ENCODE measurements around the gene UBQLN3. TPM values are rescaled to one million over a fixed set of nuclear protein-coding genes. Genes with fewer than 3 reads are reported as not detected.

The UBQLN3 gene
- total RNA-seq, 1 experiment from 2014 or later, result not detected

GRCh38 chr11:5547982-5548381 is 38.2 kb upstream of the UBQLN3 start:
- intact Hi-C loops (cut with micrococcal nuclease; ENCODE audit: unreplicated experiment) (no loop called here), in situ Hi-C loops (cut with HindIII; ENCODE audit: low pct_unique_long_range_greater_than_20kb, low sequenced_read_pairs) (no loop called here)
- BruUV-seq (replicated peaks), result no TSS peak
- Histone ChIP-seq H3K36me3 (ENCODE audit: control insufficient read depth, insufficient read depth, low read length) (no peaks in the 10 kb centered on the region), H3K4me3 (ENCODE audit: low read depth in 2 of 2, low read length in 2 of 2) (no peak overlapping the region), H3K4me1 (ENCODE audit: control insufficient read depth, insufficient read depth, low read length) (no peaks in the 10 kb centered on the region), H3K9me3 (ENCODE audit: control insufficient read depth, insufficient read depth, low read depth, low read length) (no peaks in the 10 kb centered on the region), H3K27me3 (ENCODE audit: control insufficient read depth, insufficient read depth, low read length) (peaks cover 2% of the 10 kb centered on the region; the same call in 1 of the 2 replicates), H3K27ac (ENCODE audit: low read length) (no peak overlapping the region)
- CTCF ChIA-PET, result no interaction called here
- DNase-seq (ENCODE audit: low read depth, low spot score) (no peak), ATAC-seq (no peak)
- TF ChIP-seq SIN3A (IDR thresholded peaks at IDR 0.05; ENCODE audit: borderline replicate concordance, insufficient read depth, low read depth, low read length), result no peak
- POLR2A ChIA-PET, result no interaction called here

GRCh38 chr11:5546457-5546856 is 36.7 kb upstream of the UBQLN3 start:
- intact Hi-C loops (cut with micrococcal nuclease; ENCODE audit: unreplicated experiment), result no loop called here
- CTCF ChIA-PET, result no interaction called here
- ATAC-seq, result no peak

More at GRCh38 chr11:5546457-5546856, 36.7 kb upstream of the UBQLN3 start:
- H3K27me3 ChIP-seq (ENCODE audit: control insufficient read depth, insufficient read depth, low read length), result peaks cover 2% of the 10 kb centered on the region; the same call in 1 of the 2 replicates
- POLR2A ChIA-PET, result no interaction called here
- no peaks in the 10 kb centered on the region for H3K4me1 ChIP-seq (ENCODE audit: control insufficient read depth, insufficient read depth, low read length)
- in situ Hi-C loops (cut with HindIII; ENCODE audit: low pct_unique_long_range_greater_than_20kb, low sequenced_read_pairs), result no loop called here
- no peak overlapping the region for H3K4me3 ChIP-seq (ENCODE audit: low read depth in 2 of 2, low read length in 2 of 2)
- no peak overlapping the region for H3K27ac ChIP-seq (ENCODE audit: low read length)
- BruUV-seq (replicated peaks), result no TSS peak
- no peaks in the 10 kb centered on the region for H3K9me3 ChIP-seq (ENCODE audit: control insufficient read depth, insufficient read depth, low read depth, low read length)
- no peak for TF ChIP-seq POLR2AphosphoS5 (IDR thresholded peaks at IDR 0.05; ENCODE audit: low read depth, low read length)
- TF ChIP-seq TCF7L2 (IDR thresholded peaks at IDR 0.05; ENCODE audit: low read depth, low read length), result no peak
- TF ChIP-seq CTCF (IDR thresholded peaks at IDR 0.05), result no peak
- TF ChIP-seq SIN3A (IDR thresholded peaks at IDR 0.05; ENCODE audit: borderline replicate concordance, insufficient read depth, low read depth, low read length), result no peak
- TF ChIP-seq REST (IDR thresholded peaks at IDR 0.05; ENCODE audit: insufficient read depth in 1 of 2, low read depth in 2 of 2, low read length in 1 of 2), result no peak
- no peaks in the 10 kb centered on the region for H3K36me3 ChIP-seq (ENCODE audit: control insufficient read depth, insufficient read depth, low read length)
- DNase-seq (ENCODE audit: low read depth, low spot score), result no peak

Measured in Panc1 (cell line).